WTC11 (cell line): ENCODE results near the gene GRK4. TPM values are rescaled to one million over a fixed set of nuclear protein-coding genes. Genes with fewer than 3 reads are reported as not detected.
"Not testable (repeated sequence)": the region's sequence is repeated elsewhere in the genome, so short reads cannot be mapped to it uniquely, and the experiment has no call there.

ENCODE experiments used
- ATAC-seq: fragments of 200-7000 bp; cut with Tn5 transposase; 2 replicates; pipeline ENCODE4 v1.10.0; 2021; ENCODE audit warnings: mild to moderate bottlenecking, moderate library complexity
- CTCF ChIA-PET: fragments of 300-600 bp; sonication (Branson Sonifier 250); formaldehyde crosslinking; loops from one replicate; lab custom pipeline; 2021; ENCODE audit warnings: antibody characterized with exemption; lab: Charles Lee
- POLR2A ChIA-PET: fragments of 350-600 bp; sonication (Branson Sonifier 250); formaldehyde crosslinking; loops from one replicate; lab custom pipeline; 2021; ENCODE audit warnings: antibody characterized with exemption; lab: Charles Lee
- DNase-seq: peaks from one replicate; pipeline ENCODE4 v3.0.0; 2021; ENCODE audit warnings: low spot score
- H3K27ac Mint-ChIP-seq: 2 replicates; pipeline ENCODE4 v1.8.0; 2021; ENCODE audit warnings: mixed read lengths
- H3K27me3 Mint-ChIP-seq: 2 replicates; pipeline ENCODE4 v1.8.0; 2021; ENCODE audit warnings: low read depth, mild to moderate bottlenecking, moderate library complexity, mixed read lengths
- H3K36me3 Mint-ChIP-seq: 2 replicates; pipeline ENCODE4 v1.8.0; 2021; ENCODE audit warnings: mixed read lengths
- H3K4me1 Mint-ChIP-seq: 2 replicates; pipeline ENCODE4 v1.8.0; 2022; ENCODE audit warnings: mixed read lengths
- H3K4me3 Mint-ChIP-seq: 2 replicates; pipeline ENCODE4 v1.8.0; 2021; ENCODE audit warnings: mild to moderate bottlenecking, moderate library complexity, mixed read lengths
- H3K9me3 Mint-ChIP-seq: 2 replicates; pipeline ENCODE4 v1.8.0; 2021; ENCODE audit warnings: mixed read lengths
- OVOL2 ChIP-seq: fragments of 250-450 bp; sonication (Bioruptor Pico); IDR thresholded peaks from 2 replicates; pipeline ENCODE4 v1.9.0; 2021; ENCODE audit warnings: mild to moderate bottlenecking, borderline replicate concordance
- PRRX2 ChIP-seq: fragments of 250-450 bp; sonication (Bioruptor Pico); IDR thresholded peaks from 2 replicates; pipeline ENCODE4 v1.8.0; 2021; ENCODE audit warnings: mild to moderate bottlenecking
- RORB ChIP-seq: fragments of 250-450 bp; sonication (Bioruptor Pico); IDR thresholded peaks from 2 replicates; pipeline ENCODE4 v1.9.0; 2021; ENCODE audit warnings: mild to moderate bottlenecking
- SMAD3 ChIP-seq: sonication (generic); formaldehyde crosslinking; IDR thresholded peaks from 2 replicates; pipeline ENCODE4 v1.8.0; 2022; ENCODE audit warnings: missing genetic modification reagents, mild to moderate bottlenecking, borderline replicate concordance
- SMAD4 ChIP-seq: sonication (generic); formaldehyde crosslinking; IDR thresholded peaks from 2 replicates; pipeline ENCODE4 v1.8.0; 2022; ENCODE audit warnings: mild to moderate bottlenecking, missing genetic modification reagents
- TEAD4 ChIP-seq: sonication (generic); formaldehyde crosslinking; IDR thresholded peaks from 2 replicates; pipeline ENCODE4 v1.8.0; 2022; ENCODE audit warnings: mild to moderate bottlenecking, missing genetic modification reagents
- ZNF416 ChIP-seq: fragments of 250-450 bp; sonication (Bioruptor Pico); IDR thresholded peaks from 2 replicates; pipeline ENCODE4 v1.9.0; 2021; ENCODE audit warnings: mild to moderate bottlenecking, inconsistent platforms
- total RNA-seq: library from RNA; stranded (reverse); gene quantifications from 3 replicates; pipeline ENCODE4 v1.2.3, GENCODE V29; 2021
- TF ChIP-seq, protein P1 (sequence below): sonication (generic); formaldehyde crosslinking; IDR thresholded peaks from 2 replicates; pipeline ENCODE4 v1.8.0; 2023; ENCODE audit warnings: missing genetic modification reagents
- TF ChIP-seq, protein P2 (sequence below): sonication (generic); formaldehyde crosslinking; IDR thresholded peaks from 2 replicates; pipeline ENCODE4 v1.8.1; 2023; ENCODE audit warnings: mild to moderate bottlenecking, missing genetic modification reagents
- TF ChIP-seq, protein P3 (sequence below): sonication (generic); formaldehyde crosslinking; IDR thresholded peaks from 2 replicates; pipeline ENCODE4 v1.8.0; 2022; ENCODE audit warnings: mild to moderate bottlenecking, missing genetic modification reagents
- TF ChIP-seq, protein P4 (sequence below): sonication (generic); formaldehyde crosslinking; IDR thresholded peaks from 2 replicates; pipeline ENCODE4 v1.8.1; 2023; ENCODE audit warnings: mild to moderate bottlenecking, missing genetic modification reagents, moderate library complexity
- TF ChIP-seq, protein P5 (sequence below): fragments of 250-450 bp; sonication (Bioruptor Pico); conservative IDR thresholded peaks from 2 replicates; pipeline ENCODE4 v1.9.0; 2021; ENCODE audit warnings: mild to moderate bottlenecking

The GRK4 gene
- total RNA-seq, 1 experiment from 2014 or later: 1.4 TPM

DNA sequence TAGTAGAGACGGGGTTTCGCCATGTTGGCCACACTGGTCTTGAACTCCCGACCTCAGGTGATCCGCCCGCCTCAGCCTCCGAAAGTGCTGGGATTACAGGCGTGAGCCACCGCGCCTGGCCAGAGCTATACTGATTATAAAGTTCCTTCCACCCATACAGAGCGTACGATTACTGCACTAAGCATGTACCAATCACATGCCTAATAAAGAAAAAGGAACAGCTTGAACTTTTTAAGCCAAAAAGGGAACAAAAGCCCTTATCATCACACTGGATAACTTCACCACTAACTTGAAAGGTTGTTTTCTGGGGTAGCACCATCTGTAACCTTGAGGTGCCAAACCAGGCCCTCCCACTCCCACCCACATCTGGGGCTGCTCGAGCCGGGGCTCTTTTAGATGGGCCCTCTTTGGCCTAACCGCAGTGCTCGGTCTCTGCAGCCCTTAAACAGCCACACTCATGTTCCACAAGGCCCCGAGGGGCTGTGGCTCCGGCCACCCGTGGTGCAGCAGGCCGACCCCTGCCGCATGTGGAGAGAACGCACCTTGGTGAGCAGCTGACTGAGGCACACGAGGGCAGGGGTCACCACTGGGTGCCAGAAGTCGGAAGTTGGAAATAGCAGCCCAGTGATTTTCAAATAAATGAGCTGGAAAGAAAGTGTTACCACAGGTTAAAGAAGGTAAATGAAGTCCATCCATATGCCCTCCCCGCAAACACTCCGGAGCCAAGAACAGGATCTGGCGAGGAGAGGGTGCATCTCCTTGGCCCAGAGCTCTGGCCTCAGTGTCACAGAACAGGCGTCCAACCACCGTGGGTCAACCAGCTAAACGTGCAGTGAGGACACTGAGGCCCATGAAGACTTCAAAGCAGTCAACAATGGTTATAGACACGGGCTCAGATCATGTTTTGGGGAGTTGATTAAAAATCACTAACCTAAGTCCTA lies 18.5 kb upstream of the GRK4 start:
- Mint-ChIP-seq H3K9me3 (no peaks in the 10 kb centered on the region), H3K4me3 (no peak overlapping the region), H3K36me3 (peaks cover 74% of the 10 kb centered on the region), H3K4me1 (no peaks in the 10 kb centered on the region), H3K27me3 (no peaks in the 10 kb centered on the region), H3K27ac (no peak overlapping the region)
- TF ChIP-seq PRRX2 (CRISPR knock-in tag): no peak
- no peak for TF ChIP-seq SMAD4
- no peak for TF ChIP-seq OVOL2 (CRISPR knock-in tag)
- TF ChIP-seq, protein P1, sequence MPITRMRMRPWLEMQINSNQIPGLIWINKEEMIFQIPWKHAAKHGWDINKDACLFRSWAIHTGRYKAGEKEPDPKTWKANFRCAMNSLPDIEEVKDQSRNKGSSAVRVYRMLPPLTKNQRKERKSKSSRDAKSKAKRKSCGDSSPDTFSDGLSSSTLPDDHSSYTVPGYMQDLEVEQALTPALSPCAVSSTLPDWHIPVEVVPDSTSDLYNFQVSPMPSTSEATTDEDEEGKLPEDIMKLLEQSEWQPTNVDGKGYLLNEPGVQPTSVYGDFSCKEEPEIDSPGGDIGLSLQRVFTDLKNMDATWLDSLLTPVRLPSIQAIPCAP: no peak
- TF ChIP-seq, protein P2, sequence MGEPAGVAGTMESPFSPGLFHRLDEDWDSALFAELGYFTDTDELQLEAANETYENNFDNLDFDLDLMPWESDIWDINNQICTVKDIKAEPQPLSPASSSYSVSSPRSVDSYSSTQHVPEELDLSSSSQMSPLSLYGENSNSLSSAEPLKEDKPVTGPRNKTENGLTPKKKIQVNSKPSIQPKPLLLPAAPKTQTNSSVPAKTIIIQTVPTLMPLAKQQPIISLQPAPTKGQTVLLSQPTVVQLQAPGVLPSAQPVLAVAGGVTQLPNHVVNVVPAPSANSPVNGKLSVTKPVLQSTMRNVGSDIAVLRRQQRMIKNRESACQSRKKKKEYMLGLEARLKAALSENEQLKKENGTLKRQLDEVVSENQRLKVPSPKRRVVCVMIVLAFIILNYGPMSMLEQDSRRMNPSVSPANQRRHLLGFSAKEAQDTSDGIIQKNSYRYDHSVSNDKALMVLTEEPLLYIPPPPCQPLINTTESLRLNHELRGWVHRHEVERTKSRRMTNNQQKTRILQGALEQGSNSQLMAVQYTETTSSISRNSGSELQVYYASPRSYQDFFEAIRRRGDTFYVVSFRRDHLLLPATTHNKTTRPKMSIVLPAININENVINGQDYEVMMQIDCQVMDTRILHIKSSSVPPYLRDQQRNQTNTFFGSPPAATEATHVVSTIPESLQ (CRISPR knock-in tag): no peak
- TF ChIP-seq, protein P3, sequence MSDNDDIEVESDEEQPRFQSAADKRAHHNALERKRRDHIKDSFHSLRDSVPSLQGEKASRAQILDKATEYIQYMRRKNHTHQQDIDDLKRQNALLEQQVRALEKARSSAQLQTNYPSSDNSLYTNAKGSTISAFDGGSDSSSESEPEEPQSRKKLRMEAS: no peak
- no peak for TF ChIP-seq SMAD3 (CRISPR knock-in tag)
- TF ChIP-seq ZNF416 (CRISPR knock-in tag): no peak
- DNase-seq: no peak
- no peak for ATAC-seq
- CTCF ChIA-PET: interaction anchor here (0.7 kb wide), 1 partner anchor 181 kb away, joined by 3 read pairs; no protein-coding TSS in a partner anchor
- POLR2A ChIA-PET: no interaction called here

DNA sequence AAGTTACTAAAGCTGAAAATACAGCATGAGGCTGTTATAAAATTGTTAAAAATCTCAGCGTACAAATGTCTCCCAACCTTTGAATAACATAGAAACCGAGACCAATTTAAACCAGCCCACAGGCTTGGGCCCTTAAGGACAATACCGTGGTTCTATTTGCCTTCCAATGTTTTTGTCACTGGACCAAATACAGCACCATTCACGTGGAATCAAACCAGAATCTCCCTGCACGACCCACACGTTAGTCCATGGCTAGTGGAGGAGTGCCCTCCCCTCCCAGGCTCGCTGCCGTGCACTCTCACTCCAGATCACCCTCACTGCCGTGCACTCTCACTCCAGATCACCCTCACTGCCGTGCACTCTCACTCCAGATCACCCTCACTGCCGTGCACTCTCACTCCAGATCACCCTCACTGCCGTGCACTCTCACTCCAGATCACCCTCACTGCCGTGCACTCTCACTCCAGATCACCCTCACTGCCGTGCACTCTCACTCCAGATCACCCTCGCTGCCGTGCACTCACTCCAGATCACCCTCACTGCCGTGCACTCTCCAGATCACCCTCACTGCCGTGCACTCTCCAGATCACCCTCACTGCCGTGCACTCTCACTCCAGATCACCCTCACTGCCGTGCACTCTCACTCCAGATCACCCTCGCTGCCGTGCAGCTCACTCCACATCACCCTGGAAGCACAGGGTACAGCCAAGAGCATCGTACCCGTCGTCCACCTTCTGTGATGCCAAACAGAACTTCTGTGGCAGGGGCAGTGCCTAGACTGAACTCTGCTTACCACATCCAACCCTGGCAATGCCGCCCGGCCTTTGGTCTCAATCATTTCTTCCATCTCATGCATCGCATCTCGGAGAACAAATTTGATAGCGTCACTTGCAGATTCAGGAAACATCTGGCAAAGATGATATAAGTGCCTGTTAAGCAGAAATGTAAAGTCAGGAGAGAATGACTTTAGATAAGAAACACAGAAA lies 17.5 kb upstream of the GRK4 start:
- H3K27me3 Mint-ChIP-seq, DNase-seq, CTCF ChIA-PET, ATAC-seq, H3K9me3 Mint-ChIP-seq, H3K4me1 Mint-ChIP-seq, H3K4me3 Mint-ChIP-seq, H3K27ac Mint-ChIP-seq: not testable (repeated sequence)
- POLR2A ChIA-PET: interaction anchor here (0.6 kb wide), 1 partner anchor 117 kb away, joined by 3 read pairs; no protein-coding TSS in a partner anchor
- peaks cover 74% of the 10 kb centered on the region for H3K36me3 Mint-ChIP-seq

DNA sequence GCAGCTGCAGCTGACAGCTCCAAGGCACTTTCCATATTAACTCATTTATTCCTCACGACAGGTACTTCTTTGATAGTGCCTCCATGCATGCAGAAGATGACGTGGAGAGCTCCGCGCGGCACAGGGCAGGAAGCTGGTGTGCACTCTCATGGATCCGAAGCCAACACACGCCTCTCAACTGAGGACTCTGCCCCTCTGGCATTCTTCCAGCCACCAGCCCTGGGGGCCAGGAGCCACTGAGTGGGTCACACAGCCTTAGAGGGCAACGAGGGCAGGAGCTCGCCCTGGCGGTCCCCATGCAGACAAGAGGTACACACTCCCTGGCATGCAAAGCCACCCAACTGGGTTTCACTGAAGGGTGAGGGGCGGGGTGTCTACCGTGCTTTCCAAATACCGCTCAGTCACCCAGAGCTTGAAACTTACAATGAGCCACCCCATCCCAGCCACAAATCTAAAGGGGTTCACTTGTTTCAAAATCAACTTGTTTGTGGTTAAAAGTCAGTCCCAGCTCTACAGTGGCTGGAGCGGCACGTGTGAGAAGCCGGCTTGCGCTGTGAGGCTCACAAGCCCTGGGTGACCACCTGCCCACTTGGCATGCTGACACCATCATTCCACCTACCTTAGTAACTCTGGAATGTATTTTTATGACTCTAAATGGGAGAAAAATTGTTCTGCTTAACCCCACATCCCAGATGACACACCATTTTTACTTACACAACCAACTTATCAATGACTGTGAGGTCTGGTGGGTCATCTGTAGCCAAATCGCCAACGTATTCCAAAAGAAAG lies 16.4 kb upstream of the GRK4 start:
- H3K27me3 Mint-ChIP-seq: no peaks in the 10 kb centered on the region

More for the DNA sequence above, 16.4 kb upstream of the GRK4 start:
- peaks cover 79% of the 10 kb centered on the region for H3K36me3 Mint-ChIP-seq
- ChIA-PET CTCF (no interaction called here), POLR2A (interaction anchor here (0.6 to 2.5 kb wide), 2 partner anchors 16 to 118 kb away, joined by 3 to 10 read pairs; partner anchors contain the start of genes GRK4 and NOP14)
- no peaks in the 10 kb centered on the region for H3K9me3 Mint-ChIP-seq
- TF ChIP-seq, protein P4, sequence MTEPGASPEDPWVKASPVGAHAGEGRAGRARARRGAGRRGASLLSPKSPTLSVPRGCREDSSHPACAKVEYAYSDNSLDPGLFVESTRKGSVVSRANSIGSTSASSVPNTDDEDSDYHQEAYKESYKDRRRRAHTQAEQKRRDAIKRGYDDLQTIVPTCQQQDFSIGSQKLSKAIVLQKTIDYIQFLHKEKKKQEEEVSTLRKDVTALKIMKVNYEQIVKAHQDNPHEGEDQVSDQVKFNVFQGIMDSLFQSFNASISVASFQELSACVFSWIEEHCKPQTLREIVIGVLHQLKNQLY (CRISPR knock-in tag): no peak
- TF ChIP-seq RORB (CRISPR knock-in tag): no peak
- TF ChIP-seq, protein P5, sequence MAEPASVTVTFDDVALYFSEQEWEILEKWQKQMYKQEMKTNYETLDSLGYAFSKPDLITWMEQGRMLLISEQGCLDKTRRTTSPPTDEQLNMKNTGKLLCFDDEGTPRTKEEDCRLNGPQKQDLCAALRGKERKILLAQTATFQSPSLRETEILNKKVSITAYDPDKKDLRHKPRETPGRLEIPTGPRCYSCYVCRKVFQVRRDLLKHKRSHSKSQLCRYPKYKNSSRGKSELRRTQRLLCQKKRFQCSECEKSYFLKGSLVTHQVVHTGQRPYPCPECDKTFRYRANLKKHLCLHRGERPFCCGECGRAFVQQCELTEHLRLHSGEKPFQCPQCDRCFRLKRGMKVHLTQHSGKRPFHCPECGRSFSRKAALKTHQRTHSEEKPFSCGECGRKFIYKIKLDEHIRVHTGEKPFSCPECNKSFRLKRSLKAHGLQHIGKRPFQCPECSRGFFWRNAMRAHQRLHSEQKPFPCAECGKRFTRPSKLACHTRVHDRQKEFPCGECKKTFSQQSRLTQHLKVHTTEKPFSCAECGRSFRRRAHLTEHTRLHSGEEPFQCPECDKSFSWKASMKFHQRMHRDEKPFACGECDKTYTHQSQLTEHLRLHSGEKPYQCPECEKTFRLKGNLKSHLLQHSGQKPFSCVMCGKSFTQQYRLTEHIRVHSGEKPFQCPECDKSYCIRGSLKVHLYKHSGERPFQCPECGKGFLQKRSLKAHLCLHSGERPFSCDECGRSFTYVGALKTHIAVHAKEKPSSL: no peak
- no peak for TF ChIP-seq TEAD4 (CRISPR knock-in tag)
- no peak for TF ChIP-seq SMAD3 (CRISPR knock-in tag)
- no peak overlapping the region for H3K4me3 Mint-ChIP-seq
- H3K27ac Mint-ChIP-seq: no peak overlapping the region
- ATAC-seq: no peak
- H3K4me1 Mint-ChIP-seq: no peaks in the 10 kb centered on the region
- no peak for DNase-seq
